Measurements from ENCODE around the gene CCM2. TPM values are rescaled to one million over a fixed set of nuclear protein-coding genes. Genes with fewer than 3 reads are reported as not detected.

CCM2 gene
- total and polyA plus RNA-seq, 9 donors: 16.2 to 34.6 (median 23.1) TPM

GRCh38 chr7:44977304-44977958 lies 22.6 kb upstream of the CCM2 start:
- DNase-seq: no peak
- Histone ChIP-seq H3K4me3 (no peak overlapping the region), H3K36me3 (no peaks in the 10 kb centered on the region), H3K9me3 (no peaks in the 10 kb centered on the region), H3K27ac (no peak overlapping the region), H3K27me3 (no peaks in the 10 kb centered on the region), H3K4me1 (ENCODE audit: insufficient read depth) (no peaks in the 10 kb centered on the region)
- no peak for TF ChIP-seq POLR2A (IDR thresholded peaks at IDR 0.05)
- TF ChIP-seq, protein P1, sequence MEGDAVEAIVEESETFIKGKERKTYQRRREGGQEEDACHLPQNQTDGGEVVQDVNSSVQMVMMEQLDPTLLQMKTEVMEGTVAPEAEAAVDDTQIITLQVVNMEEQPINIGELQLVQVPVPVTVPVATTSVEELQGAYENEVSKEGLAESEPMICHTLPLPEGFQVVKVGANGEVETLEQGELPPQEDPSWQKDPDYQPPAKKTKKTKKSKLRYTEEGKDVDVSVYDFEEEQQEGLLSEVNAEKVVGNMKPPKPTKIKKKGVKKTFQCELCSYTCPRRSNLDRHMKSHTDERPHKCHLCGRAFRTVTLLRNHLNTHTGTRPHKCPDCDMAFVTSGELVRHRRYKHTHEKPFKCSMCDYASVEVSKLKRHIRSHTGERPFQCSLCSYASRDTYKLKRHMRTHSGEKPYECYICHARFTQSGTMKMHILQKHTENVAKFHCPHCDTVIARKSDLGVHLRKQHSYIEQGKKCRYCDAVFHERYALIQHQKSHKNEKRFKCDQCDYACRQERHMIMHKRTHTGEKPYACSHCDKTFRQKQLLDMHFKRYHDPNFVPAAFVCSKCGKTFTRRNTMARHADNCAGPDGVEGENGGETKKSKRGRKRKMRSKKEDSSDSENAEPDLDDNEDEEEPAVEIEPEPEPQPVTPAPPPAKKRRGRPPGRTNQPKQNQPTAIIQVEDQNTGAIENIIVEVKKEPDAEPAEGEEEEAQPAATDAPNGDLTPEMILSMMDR (IDR thresholded peaks at IDR 0.05): no peak
- no peak for TF ChIP-seq EP300 (IDR thresholded peaks at IDR 0.05)
- intact Hi-C loops (cut with DNase I): loop anchor here in 1 of 4 donors (5.0 kb wide), 1 partner anchor 85 kb away; no protein-coding TSS in a partner anchor
- 65 to 76% (median 71%) methylated on average over 8 of the region's 8 CpGs for WGBS, 3 donors

DNA sequence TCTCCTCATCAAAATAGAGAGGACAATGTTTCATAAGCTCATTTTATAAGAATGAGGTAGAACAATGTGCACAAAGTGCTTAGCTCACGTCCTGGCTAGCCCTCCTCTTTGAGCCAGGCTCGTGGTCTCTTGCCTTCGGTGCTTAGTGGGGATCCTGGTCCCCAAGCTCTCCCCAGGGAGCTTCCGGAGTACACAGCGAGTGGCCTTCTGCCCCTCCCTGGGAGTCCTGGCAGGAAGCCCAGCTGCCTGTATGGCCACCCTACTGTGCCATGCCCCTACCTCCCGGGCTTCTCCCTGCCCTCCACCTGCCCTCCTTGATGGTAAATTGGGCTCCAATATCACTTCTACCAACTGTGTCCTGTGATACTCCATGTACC lies 22.1 kb upstream of the CCM2 start:
- no peaks in the 10 kb centered on the region for H3K9me3 ChIP-seq
- intact Hi-C loops (cut with DNase I): loop anchor here in 1 of 4 donors (5.0 kb wide), 1 partner anchor 86 kb away; no protein-coding TSS in a partner anchor
- H3K4me1 ChIP-seq (ENCODE audit: insufficient read depth): no peaks in the 10 kb centered on the region
- no peaks in the 10 kb centered on the region for H3K36me3 ChIP-seq
- TF ChIP-seq POLR2A (IDR thresholded peaks at IDR 0.05): no peak
- TF ChIP-seq, protein P1 (IDR thresholded peaks at IDR 0.05): no peak
- no peak for TF ChIP-seq EP300 (IDR thresholded peaks at IDR 0.05)
- no peaks in the 10 kb centered on the region for H3K27me3 ChIP-seq
- no peak overlapping the region for H3K4me3 ChIP-seq
- no peak overlapping the region for H3K27ac ChIP-seq
- no peak for DNase-seq
- WGBS, 3 donors: 61 to 70% (median 62%) methylated on average over 6 of the region's 6 CpGs

GRCh38 chr7:44978511-44979366 lies 21.3 kb upstream of the CCM2 start, which contains the start of gene MYO1G:
TSS of gene MYO1G (minus strand) at chr7:44979015. CDS start at chr7:44978961, 54 bp downstream.
- Histone ChIP-seq H3K36me3 (no peaks in the 10 kb centered on the region), H3K27ac (no peak within 1 kb of the TSS), H3K9me3 (no peaks in the 10 kb centered on the region), H3K27me3 (no peaks in the 10 kb centered on the region), H3K4me3 (no peak within 1 kb of the TSS), H3K4me1 (ENCODE audit: insufficient read depth) (no peaks in the 10 kb centered on the region)
- WGBS, 3 donors: 77 to 81% (median 81%) methylated on average over 23 to 24 of the region's 24 CpGs
- intact Hi-C loops (cut with DNase I): loop anchor here in 1 of 4 donors (5.0 kb wide), 1 partner anchor 86 kb away; no protein-coding TSS in a partner anchor
- TF ChIP-seq POLR2A (IDR thresholded peaks at IDR 0.05) (no peak), EP300 (IDR thresholded peaks at IDR 0.05) (no peak)
- TF ChIP-seq, protein P1 (IDR thresholded peaks at IDR 0.05): no peak
- no peak for DNase-seq

- intact Hi-C loops (cut with DNase I): loop anchor here in 2 of 4 donors (5.0 to 10.0 kb wide), 4 partner anchors 87 to 375 kb away; partner anchors contain the start of genes OGDH (in 1 of the 2), PURB (in 1 of the 2) and TBRG4 (in 1 of the 2)
- Histone ChIP-seq H3K4me1 (ENCODE audit: insufficient read depth) (no peaks in the 10 kb centered on the region), H3K27me3 (no peaks in the 10 kb centered on the region), H3K27ac (no peak overlapping the region), H3K4me3 (no peak overlapping the region), H3K9me3 (no peaks in the 10 kb centered on the region), H3K36me3 (no peaks in the 10 kb centered on the region)
- TF ChIP-seq, protein P1 (IDR thresholded peaks at IDR 0.05): no peak
- TF ChIP-seq EP300 (IDR thresholded peaks at IDR 0.05) (no peak), POLR2A (IDR thresholded peaks at IDR 0.05) (no peak)
- whole genome bisulfite sequencing, 3 donors: 65 to 68% (median 65%) methylated on average over 7 to 8 of the region's 8 CpGs
- DNase-seq: no peak
Measured at GRCh38 chr7:44979481-44980392, 20.3 kb upstream of the CCM2 start.

All from ovary (tissue), 9 donors.